SK-N-SH (cell line): ENCODE results near the gene NOL4L. TPM values are rescaled to one million over a fixed set of nuclear protein-coding genes. Genes with fewer than 3 reads are reported as not detected.

Experiments used
- CTCF ChIA-PET: fragments of 300-600, 350-600 bp; formaldehyde crosslinking; extraction: SDS; loops from one replicate; lab custom pipeline; 2021; lab: Yijun Ruan, JAX
- POLR2A ChIA-PET: fragments of 350-600 bp; sonication (Branson Sonifier 250); formaldehyde crosslinking; extraction: SDS; loops from one replicate; lab custom pipeline; 2020; ENCODE audit warnings: antibody characterized with exemption, inconsistent platforms; lab: Yijun Ruan, JAX
- DNase-seq: peaks from one replicate; pipeline ENCODE4 v3.0.0; 2012
- H2AFZ ChIP-seq: fragments of 200-600 bp; sonication (generic); 2 replicates; pipeline ENCODE4 v1.8.1; 2016; ENCODE audit warnings: antibody characterized with exemption, mild to moderate bottlenecking, low read depth
- H3F3A ChIP-seq: fragments of 200-600 bp; sonication (generic); replicated peaks from 2 replicates; pipeline ENCODE3; 2016; ENCODE audit warnings: antibody characterized with exemption, mild to moderate bottlenecking; ENCODE audit not compliant: insufficient read depth
- H3K27ac ChIP-seq, 2 experiments: fragments of 200-500 bp in 1 of 2; fragments of 200-600 bp in 1 of 2; sonication (Bioruptor generic) in 1 of 2; sonication (generic), shearing (Covaris generic) in 1 of 2; 2 replicates each; pipeline versions ENCODE4 v1.5.1 to v1.6.1; 2014 to 2016; ENCODE audit warnings: low read depth in 2 of 2, inconsistent platforms in 1 of 2, low read length in 1 of 2, mild to moderate bottlenecking in 1 of 2, mixed read lengths in 1 of 2
- H3K27me3 ChIP-seq: fragments of 200-600 bp; sonication (generic), shearing (Covaris generic); 2 replicates; pipeline ENCODE4 v1.6.1; 2016; ENCODE audit warnings: mixed run types; ENCODE audit not compliant: insufficient read depth
- H3K36me3 ChIP-seq, 2 experiments: fragments of 200-500 bp in 1 of 2; fragments of 200-600 bp in 1 of 2; sonication (Bioruptor generic) in 1 of 2; sonication (generic) in 1 of 2; replicated peaks in 1 of 2; 2 replicates each; pipeline versions ENCODE3 to v1.5.1; 2014 to 2016; ENCODE audit warnings: low read length in 1 of 2, mild to moderate bottlenecking in 1 of 2; ENCODE audit not compliant: insufficient read depth in 2 of 2, control insufficient read depth in 1 of 2
- H3K4me1 ChIP-seq, 2 experiments: fragments of 200-500 bp in 1 of 2; fragments of 200-600 bp in 1 of 2; sonication (Bioruptor generic) in 1 of 2; sonication (generic), shearing (Covaris generic) in 1 of 2; 2 replicates each; pipeline versions ENCODE4 v1.5.1 to v1.6.1; 2014 to 2016; ENCODE audit warnings: low read depth in 1 of 2, low read length in 1 of 2, mixed run types in 1 of 2; ENCODE audit not compliant: insufficient read depth in 2 of 2, control insufficient read depth in 1 of 2
- H3K4me2 ChIP-seq: fragments of 200-600 bp; sonication (generic), shearing (Covaris generic); 2 replicates; pipeline ENCODE4 v1.6.1; 2017; ENCODE audit warnings: mixed run types
- H3K4me3 ChIP-seq, 2 experiments: fragments of 200-500 bp in 1 of 2; fragments of 200-600 bp in 1 of 2; sonication (Bioruptor generic) in 1 of 2; sonication (generic), shearing (Covaris generic) in 1 of 2; 2 replicates each; pipeline versions ENCODE4 v1.5.1 to v1.8.1; 2014 to 2016; ENCODE audit warnings: low read depth in 2 of 2, inconsistent platforms in 1 of 2, low read length in 1 of 2, mild to moderate bottlenecking in 1 of 2, mixed read lengths in 1 of 2, moderate library complexity in 1 of 2
- H3K79me2 ChIP-seq: fragments of 200-600 bp; sonication (generic); 2 replicates; pipeline ENCODE4 v1.8.1; 2017; ENCODE audit warnings: mild to moderate bottlenecking; ENCODE audit not compliant: insufficient read depth
- H3K9ac ChIP-seq: fragments of 200-600 bp; sonication (generic); 2 replicates; pipeline ENCODE4 v1.6.1; 2017; ENCODE audit warnings: mixed run types
- H3K9me2 ChIP-seq: fragments of 200-600 bp; sonication (generic); 2 replicates; pipeline ENCODE4 v1.6.1; 2017; ENCODE audit warnings: mixed run types
- H3K9me3 ChIP-seq: fragments of 200-600 bp; sonication (generic); 2 replicates; pipeline ENCODE4 v1.6.1; 2017; ENCODE audit warnings: mixed run types, mild to moderate bottlenecking, moderate library complexity
- H4K20me1 ChIP-seq: fragments of 200-600 bp; sonication (generic); 2 replicates; pipeline ENCODE4 v1.6.1; 2017; ENCODE audit warnings: mild to moderate bottlenecking, mixed run types; ENCODE audit not compliant: insufficient read depth
- EZH2phosphoT487 ChIP-seq: fragments of 200-600 bp; sonication (generic); IDR thresholded peaks from 2 replicates; pipeline ENCODE4 v1.6.1; 2017; ENCODE audit warnings: low read depth, mixed run types, mild to moderate bottlenecking, antibody characterized with exemption, moderate library complexity, borderline replicate concordance
- FOSL2 ChIP-seq: IDR thresholded peaks from 2 replicates; pipeline ENCODE4 v1.4.0; 2012; ENCODE audit warnings: low read depth, mild to moderate bottlenecking, moderate library complexity, borderline replicate concordance
- FOXM1 ChIP-seq: IDR thresholded peaks from 2 replicates; pipeline ENCODE4 v1.4.0; 2012; ENCODE audit warnings: low read depth, mild to moderate bottlenecking
- JUND ChIP-seq: IDR thresholded peaks from 2 replicates; pipeline ENCODE4 v1.4.0; 2012
- POLR2AphosphoS5 ChIP-seq: IDR thresholded peaks from 2 replicates; pipeline ENCODE4 v1.6.1; 2012; ENCODE audit warnings: low read depth, low read length
- RAD21 ChIP-seq: IDR thresholded peaks from 2 replicates; pipeline ENCODE4 v1.6.1; 2012; ENCODE audit warnings: mild to moderate bottlenecking, low read length
- RCOR1 ChIP-seq: fragments of 150-350 bp; IDR thresholded peaks from 2 replicates; pipeline ENCODE4 v1.6.1; 2017; ENCODE audit warnings: antibody characterized with exemption, low read length
- TEAD4 ChIP-seq: IDR thresholded peaks from 2 replicates; pipeline ENCODE4 v1.4.0; 2012; ENCODE audit warnings: mild to moderate bottlenecking, borderline replicate concordance; ENCODE audit not compliant: insufficient read depth
- WGBS: methylation state at CpG from one replicate; pipeline ENCODE4 v1.1.6; 2017; ENCODE audit warnings: low lambda C conversion rate; 5-methylcytosine and 5-hydroxymethylcytosine counted together
- polyA plus RNA-seq, 3 experiments: library from polyadenylated mRNA; depleted of rRNA; stranded (reverse); fragments of >200 nt; gene quantifications; 2 replicates each; pipeline ENCODE4 v1.2.3, GENCODE V29; 2012
- TF ChIP-seq, protein P1 (sequence below): fragments of 150-350 bp; IDR thresholded peaks from 2 replicates; pipeline ENCODE4 v1.6.1; 2016; ENCODE audit warnings: mild to moderate bottlenecking, low read depth, low read length
- TF ChIP-seq, protein P2 (sequence below): fragments of 150-350 bp; IDR thresholded peaks from 2 replicates; pipeline ENCODE4 v1.6.1; 2017; ENCODE audit warnings: antibody characterized with exemption, low read length, low read depth, borderline replicate concordance
- TF ChIP-seq, protein P3 (sequence below): IDR thresholded peaks from 2 replicates; pipeline ENCODE4 v1.6.1; 2012; ENCODE audit warnings: mild to moderate bottlenecking, low read depth, low read length, moderate library complexity

The NOL4L gene, protein sequence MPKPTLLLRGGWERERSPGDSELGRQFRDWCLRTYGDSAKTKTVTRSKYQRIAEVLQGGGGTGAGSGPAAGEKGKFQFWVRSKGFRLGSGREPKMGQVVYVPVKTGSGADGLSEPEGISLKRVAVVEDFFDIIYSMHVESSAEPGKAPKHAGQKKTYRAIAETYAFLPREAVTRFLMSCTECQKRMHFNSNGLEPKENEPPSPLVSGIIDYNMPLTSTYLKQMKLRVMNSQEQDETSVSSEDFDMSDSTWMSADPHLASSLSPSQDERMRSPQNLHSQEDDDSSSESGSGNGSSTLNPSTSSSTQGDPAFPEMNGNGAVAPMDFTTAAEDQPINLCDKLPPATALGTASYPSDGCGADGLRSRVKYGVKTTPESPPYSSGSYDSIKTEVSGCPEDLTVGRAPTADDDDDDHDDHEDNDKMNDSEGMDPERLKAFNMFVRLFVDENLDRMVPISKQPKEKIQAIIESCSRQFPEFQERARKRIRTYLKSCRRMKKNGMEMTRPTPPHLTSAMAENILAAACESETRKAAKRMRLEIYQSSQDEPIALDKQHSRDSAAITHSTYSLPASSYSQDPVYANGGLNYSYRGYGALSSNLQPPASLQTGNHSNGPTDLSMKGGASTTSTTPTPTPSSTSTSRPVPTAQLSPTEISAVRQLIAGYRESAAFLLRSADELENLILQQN
- 10.4 and 14.3 TPM in 2 replicates for polyA plus RNA-seq (2012; rRNA removed)
- 8.7 and 10.6 TPM in 2 replicates for polyA plus RNA-seq (2012; cell fraction: cytosol; rRNA removed)
- 35.9 and 37.2 TPM in 2 replicates for polyA plus RNA-seq (2012; cell fraction: nucleus; rRNA removed)

DNA sequence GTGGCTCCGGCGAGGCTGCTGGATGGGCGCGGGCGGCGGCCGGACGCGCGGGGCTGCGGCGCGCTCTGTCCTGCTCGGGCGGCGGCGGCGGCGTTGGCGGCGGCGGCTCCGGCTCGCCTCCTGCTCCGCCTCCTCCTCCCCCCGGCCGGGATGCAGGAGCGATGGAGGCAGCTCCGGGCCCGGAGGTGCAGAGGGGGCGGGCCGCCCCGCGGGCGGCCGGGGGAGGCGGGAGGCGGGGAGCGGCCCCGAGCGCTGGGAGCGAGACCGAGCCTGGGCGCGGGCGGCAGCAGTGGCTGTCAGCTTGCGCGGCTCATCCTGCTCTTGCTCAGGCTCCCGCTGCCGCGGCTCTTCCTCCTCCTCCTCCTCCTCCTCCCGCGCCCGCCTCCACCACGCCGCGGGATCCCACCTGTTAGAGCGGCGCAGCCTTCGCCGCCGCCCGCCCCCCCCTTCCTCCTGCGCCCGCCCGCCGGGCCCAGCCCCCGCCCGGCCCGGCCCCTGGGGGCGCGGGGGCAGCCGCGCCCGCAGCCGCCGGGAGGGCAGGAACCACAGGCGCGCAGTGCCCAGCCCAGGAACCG lies at the start of gene NOL4L:
NOL4L (minus strand) TSS at position 323 of the 575 bp plus-strand sequence. CDS start 443 bp downstream, outside the sequence.
- Histone ChIP-seq H3K4me1 (peaks cover 0 to 25% of the 10 kb centered on the region in 2 experiments; a peak in 1 of 4 replicates), H3F3A (peaks cover 4% of the 10 kb centered on the region), H3K9ac (no peak within 1 kb of the TSS), H3K9me2 (no peaks in the 10 kb centered on the region), H3K27ac (peak within 1 kb of the TSS in 1 of 2 experiments; percentile 64; a peak in 1 of 4 replicates), H3K4me3 (peak within 1 kb of the TSS; percentile 59 to 60), H3K36me3 (no peaks in the 10 kb centered on the region), H2AFZ (peak within 1 kb of the TSS; percentile 68; the same call in 1 of the 2 replicates), H3K9me3 (no peaks in the 10 kb centered on the region), H3K4me2 (peak within 1 kb of the TSS; percentile 79), H3K27me3 (peaks cover 15% of the 10 kb centered on the region; the same call in 1 of the 2 replicates), H3K79me2 (no peaks in the 10 kb centered on the region), H4K20me1 (no peaks in the 10 kb centered on the region)
- 2% methylated on average over 8 of the region's 80 CpGs for WGBS
- ChIA-PET POLR2A (no interaction called here), CTCF (interaction anchor here (0.9 to 1.5 kb wide), 4 partner anchors 29 to 68 kb away, joined by 4 to 7 read pairs (median 6); no protein-coding TSS in a partner anchor)
- TF ChIP-seq POLR2AphosphoS5 (no peak), FOSL2 (no peak), RAD21 (no peak), FOXM1 (no peak), JUND (no peak), TEAD4 (no peak), EZH2phosphoT487 (no peak), RCOR1 (no peak)
- TF ChIP-seq, protein P1, sequence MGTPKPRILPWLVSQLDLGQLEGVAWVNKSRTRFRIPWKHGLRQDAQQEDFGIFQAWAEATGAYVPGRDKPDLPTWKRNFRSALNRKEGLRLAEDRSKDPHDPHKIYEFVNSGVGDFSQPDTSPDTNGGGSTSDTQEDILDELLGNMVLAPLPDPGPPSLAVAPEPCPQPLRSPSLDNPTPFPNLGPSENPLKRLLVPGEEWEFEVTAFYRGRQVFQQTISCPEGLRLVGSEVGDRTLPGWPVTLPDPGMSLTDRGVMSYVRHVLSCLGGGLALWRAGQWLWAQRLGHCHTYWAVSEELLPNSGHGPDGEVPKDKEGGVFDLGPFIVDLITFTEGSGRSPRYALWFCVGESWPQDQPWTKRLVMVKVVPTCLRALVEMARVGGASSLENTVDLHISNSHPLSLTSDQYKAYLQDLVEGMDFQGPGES: no peak
- TF ChIP-seq, protein P2, sequence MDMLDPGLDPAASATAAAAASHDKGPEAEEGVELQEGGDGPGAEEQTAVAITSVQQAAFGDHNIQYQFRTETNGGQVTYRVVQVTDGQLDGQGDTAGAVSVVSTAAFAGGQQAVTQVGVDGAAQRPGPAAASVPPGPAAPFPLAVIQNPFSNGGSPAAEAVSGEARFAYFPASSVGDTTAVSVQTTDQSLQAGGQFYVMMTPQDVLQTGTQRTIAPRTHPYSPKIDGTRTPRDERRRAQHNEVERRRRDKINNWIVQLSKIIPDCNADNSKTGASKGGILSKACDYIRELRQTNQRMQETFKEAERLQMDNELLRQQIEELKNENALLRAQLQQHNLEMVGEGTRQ: no peak
- TF ChIP-seq, protein P3, sequence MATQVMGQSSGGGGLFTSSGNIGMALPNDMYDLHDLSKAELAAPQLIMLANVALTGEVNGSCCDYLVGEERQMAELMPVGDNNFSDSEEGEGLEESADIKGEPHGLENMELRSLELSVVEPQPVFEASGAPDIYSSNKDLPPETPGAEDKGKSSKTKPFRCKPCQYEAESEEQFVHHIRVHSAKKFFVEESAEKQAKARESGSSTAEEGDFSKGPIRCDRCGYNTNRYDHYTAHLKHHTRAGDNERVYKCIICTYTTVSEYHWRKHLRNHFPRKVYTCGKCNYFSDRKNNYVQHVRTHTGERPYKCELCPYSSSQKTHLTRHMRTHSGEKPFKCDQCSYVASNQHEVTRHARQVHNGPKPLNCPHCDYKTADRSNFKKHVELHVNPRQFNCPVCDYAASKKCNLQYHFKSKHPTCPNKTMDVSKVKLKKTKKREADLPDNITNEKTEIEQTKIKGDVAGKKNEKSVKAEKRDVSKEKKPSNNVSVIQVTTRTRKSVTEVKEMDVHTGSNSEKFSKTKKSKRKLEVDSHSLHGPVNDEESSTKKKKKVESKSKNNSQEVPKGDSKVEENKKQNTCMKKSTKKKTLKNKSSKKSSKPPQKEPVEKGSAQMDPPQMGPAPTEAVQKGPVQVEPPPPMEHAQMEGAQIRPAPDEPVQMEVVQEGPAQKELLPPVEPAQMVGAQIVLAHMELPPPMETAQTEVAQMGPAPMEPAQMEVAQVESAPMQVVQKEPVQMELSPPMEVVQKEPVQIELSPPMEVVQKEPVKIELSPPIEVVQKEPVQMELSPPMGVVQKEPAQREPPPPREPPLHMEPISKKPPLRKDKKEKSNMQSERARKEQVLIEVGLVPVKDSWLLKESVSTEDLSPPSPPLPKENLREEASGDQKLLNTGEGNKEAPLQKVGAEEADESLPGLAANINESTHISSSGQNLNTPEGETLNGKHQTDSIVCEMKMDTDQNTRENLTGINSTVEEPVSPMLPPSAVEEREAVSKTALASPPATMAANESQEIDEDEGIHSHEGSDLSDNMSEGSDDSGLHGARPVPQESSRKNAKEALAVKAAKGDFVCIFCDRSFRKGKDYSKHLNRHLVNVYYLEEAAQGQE: no peak
- peak; percentile 81 for DNase-seq
